Measurements from ENCODE around the gene FAT3.

Gene FAT3

DNA sequence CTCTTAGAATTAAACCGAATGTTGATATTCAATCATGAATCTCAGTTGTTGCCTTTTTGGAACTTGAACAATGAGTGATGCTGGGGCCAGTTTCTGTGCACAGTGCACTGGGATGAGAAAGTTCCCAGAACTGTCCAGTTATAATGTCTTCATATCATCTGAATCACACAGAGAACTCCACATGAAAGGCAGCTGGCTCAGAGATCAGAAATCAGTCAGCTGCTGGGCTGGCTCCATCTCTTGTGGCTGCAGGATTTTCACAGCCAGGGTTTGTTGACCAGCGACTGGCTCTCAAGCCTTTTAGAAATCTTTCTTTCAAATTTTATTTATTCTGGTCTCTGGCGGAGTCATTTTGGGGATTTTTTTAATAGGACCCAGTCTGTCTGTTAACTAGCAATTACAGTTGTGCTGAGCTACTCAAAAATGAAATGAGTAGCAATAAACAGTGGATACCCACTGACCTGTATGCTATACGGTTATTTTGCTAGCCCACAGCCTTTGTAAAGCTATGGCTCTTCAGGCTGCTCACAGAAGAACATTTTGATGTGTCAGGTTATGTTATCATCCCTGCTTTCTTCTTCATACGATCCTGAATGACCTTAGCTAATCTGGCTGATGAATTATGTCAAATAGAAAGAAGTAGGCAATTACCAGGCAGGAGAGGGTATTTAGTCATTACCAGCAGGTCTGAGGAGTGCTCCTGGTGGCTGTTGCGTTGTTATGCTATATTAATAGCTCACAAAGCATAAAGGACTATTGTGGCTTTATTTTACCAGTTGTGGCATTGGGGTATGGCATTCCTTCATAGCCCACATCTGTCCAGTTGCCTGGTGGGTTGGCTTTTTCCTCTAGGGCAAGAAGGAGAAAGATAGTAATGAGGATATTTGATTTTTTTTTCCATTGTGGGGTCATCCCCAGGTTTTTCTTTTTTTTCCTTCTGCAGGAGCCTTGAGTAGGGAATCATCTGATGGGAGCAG lies 3.6 kb downstream of the FAT3 start:
- no peak for DNase-seq

- no peak for DNase-seq
Measured at GRCh38 chr11:92236856-92237255, 12.2 kb downstream of the FAT3 start.

- DNase-seq, result no peak
Measured at GRCh38 chr11:92240916-92241315, 16.3 kb downstream of the FAT3 start.

DNA sequence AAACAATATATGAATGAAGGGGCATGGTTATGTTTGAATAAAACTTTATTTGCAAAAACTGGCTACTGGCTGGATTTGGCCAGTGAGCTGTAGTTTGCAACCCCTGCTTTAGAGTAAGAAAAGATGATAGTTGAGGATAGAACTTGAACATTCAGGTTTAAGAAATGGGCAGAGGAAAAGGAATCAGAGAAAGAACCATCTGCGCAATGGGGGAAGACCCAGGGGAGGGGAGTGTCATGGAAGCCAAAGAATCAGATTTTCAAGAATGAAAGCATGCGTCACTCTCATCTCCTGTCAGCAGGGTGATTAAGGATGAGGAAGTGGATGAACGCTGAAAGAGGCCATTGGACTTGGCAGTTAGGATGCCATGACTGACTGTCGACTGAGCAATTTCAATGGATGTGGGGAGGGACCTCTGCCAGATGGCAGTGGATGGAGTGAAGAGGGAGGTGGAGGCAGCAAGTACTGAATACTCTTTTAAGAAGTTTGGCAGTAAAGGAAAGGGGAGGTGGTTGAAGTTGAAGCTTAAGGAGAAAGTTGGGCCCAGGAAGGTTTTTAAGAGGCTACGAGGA lies 21.2 kb downstream of the FAT3 start:
- DNase-seq, result no peak

DNA sequence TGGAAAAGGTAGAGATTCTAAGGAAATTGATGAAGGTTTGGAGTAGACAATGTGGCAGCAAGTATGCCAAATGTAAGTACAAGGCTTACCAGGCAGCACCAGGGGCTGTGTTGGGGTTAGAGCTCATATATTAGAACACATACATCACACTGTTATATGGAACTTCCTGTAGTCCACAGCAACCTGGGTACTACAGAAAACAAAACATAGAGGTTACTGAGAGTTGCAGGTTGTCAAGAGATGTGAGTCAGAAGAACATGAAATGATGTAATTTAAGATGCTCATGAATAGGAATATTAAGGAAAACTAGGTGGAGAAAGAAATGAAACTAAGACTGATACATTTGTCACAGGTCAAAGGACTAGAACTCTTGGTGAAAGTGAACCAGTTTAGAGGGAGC lies 22.0 kb downstream of the FAT3 start:
- no peak for DNase-seq

DNA sequence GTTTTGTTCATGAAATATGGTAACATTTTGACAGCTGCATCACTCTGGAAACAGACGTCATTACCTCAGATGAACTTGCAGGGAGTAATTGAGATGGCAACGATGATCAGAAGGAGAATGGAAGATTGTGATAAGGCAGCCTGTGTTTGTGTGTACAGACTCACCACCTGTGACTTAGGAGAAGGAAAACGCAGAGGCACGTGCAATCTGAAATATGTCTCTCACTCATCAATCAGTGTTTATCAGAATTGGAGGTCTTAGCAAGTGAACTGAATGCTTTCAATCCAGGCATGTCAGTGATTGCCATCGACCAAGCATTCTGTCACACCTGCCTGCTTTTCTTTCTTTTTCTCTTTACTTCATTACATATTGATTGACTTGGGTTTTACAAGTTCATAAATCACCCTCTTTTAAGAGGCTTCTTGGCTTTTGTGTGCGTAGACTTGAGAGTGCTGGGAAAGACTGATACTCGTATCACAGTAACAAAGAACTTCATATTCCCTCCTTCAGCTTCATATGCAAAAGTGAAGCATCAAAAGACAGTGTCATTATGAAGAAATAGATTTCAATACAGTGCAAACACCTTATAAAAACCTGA lies 24.6 kb downstream of the FAT3 start:
- DNase-seq, result no peak

- DNase-seq, result no peak
Measured at GRCh38 chr11:92251980-92252379, 27.4 kb downstream of the FAT3 start.

- no peak for DNase-seq
Measured at GRCh38 chr11:92253421-92253820, 28.8 kb downstream of the FAT3 start.

GRCh38 chr11:92253945-92254344 lies 29.3 kb downstream of the FAT3 start:
- no peak for DNase-seq

- DNase-seq, result no peak
Measured at GRCh38 chr11:92257536-92257935, 32.9 kb downstream of the FAT3 start.

DNA sequence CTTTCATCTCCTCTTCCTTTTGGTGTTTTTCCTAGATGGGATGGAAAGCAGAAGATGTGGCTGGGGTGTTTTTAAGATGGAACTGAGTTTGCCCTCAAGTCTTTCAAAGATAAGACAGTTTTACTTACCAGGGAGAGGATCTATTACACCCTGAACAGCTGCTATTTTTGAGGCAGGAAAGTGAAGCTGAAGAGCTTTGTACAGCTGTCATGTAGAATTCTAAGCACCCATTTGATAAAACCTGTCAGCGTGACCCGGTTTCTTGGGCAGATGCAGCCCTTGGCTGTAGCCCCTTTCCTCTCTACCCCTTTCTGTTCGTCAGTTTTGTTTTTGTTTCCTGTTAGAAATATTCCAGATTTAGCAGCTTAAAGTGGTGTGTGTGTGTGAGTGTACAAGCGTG lies 35.2 kb downstream of the FAT3 start:
- DNase-seq, result no peak

GRCh38 chr11:92264350-92264749 lies 39.7 kb downstream of the FAT3 start:
- DNase-seq, result no peak

DNA sequence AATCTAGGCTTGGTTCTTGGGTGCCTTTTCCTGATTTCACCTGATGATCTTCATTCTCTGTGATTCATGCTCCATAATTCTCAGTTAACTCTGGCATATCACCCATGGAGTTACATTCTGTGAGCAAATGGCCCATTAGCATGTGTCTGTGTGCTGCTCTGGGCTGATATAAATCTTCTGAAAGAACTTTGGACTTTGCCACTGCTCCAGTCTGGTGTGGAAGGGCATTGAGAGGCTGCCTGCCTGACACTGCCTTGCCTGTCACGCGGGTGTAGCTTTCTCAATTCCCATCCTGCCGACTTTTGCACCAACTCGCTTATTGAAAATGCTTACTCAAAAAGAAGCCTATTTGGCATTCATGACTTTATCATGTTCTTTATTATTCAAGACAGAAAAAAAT lies 42.2 kb downstream of the FAT3 start:
- no peak for DNase-seq

DNA sequence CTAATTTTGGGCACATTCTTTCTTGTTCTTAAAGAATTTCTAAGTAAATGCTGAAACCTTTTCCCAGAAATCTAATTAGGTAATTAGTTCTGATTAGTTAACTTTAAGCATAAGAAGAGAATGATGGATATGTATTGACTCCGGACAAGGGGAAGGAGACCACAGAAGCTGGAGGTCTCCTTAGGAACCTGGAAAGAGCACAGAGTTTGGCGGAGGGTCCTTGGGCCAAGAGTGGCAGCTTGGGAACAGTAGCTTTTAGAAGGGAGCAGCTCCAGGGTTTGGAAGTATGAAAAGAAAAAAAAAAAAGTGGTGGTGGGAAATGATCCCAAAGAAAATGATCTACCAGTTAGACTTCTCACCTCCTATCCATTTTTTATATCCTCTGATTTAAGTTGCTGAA lies 42.7 kb downstream of the FAT3 start:
- DNase-seq, result no peak

DNA sequence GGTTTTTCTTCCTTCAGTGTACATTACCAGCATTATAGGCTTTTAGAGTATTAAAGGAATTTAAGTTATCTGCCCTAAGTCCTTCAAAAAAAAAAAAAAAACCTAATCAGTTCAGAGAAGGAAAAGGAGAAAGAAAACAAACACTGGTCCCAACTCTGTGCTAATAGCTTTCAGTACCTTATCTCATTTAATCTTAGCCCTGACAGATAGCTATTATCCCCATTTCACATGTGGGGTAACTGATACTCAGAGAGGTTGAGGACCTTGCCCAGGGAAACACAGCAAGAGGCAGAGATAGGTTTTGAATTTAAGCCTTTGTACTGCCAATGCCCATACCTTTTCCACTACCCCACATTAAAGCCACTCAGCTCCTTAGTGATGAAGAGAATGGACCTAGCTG lies 43.4 kb downstream of the FAT3 start:
- no peak for DNase-seq

- no peak for DNase-seq
Measured at GRCh38 chr11:92268546-92268945, 43.9 kb downstream of the FAT3 start.

DNA sequence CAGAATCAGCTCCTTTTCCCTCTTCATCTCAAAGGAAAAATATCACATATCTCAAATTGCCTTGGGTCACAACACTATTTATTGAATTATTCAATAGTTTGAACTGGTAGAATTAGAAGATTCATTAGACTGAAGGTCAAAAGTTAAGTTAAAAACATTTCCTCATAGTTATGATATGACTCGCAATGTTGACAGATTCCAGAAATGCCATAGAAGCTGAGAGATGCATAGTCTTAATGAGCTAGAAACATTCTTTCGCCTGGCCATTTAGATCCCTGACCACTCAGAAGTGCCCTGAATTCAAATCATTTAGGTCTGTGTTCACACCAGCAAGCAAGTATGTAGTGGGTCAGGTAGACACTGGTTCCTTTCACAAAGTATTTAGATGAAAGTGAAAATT lies 44.4 kb downstream of the FAT3 start:
- DNase-seq, result no peak

DNA sequence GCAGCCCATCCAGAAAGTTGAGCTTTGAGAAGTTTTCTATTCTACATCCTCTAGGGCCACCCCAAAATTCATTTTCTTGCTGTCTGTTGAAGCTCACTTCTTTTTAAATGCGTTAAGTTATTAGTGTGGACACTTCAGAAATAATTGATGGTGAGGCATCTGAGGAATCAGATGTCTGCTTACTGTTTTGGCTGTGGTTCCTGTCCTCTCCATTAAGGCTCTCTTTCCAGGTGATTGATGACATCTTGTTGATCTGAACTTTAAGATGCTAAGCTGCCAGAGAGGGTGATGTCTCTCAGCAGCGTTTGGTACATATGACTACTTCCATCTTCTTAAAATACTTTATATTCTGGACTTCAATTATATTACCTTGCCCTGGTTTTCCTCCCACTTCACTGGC lies 45.2 kb downstream of the FAT3 start:
- DNase-seq, result no peak

DNA sequence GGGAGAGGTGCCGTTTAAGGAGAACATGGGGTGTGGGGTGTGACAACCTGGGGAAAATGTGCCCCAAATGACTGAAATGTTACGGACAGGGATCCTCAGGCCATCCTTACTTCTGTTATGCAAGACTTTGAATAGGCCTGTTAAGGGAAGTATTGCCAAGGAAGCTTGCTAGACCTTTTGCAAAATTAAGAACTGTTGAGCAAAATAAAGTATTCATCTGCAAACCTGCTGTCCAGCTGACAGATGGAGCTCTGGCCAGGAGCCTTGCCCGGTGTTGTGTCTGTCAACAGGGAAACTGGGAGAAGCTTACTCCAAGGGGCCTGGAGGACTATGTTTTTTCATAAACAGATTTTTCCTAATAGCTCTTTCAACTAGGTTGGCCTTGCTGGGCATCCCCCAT lies 48.0 kb downstream of the FAT3 start:
- DNase-seq, result no peak
